IMR-90 (cell line): ENCODE measurements around the gene LAMTOR3. TPM values are rescaled to one million over a fixed set of nuclear protein-coding genes. Genes with fewer than 3 reads are reported as not detected.

Source experiments
- ATAC-seq: fragments of 200-7000 bp; cut with Tn5 transposase; 2 replicates; pipeline ENCODE4 v1.9.1; 2020; ENCODE audit warnings: low read depth, mild to moderate bottlenecking, moderate library complexity
- BruUV-seq: library from RNA; stranded (reverse); fragments of 400-500 nt; replicated peaks from 2 replicates; lab custom pipeline; 2021; lab: Mats Ljungman, UMichigan
- CTCF ChIA-PET: fragments of 300-600 bp; formaldehyde crosslinking; extraction: SDS; loops from one replicate; lab custom pipeline; 2021; ENCODE audit warnings: antibody characterized with exemption; lab: Yijun Ruan, JAX
- POLR2A ChIA-PET: fragments of 300-600 bp; sonication (Branson Sonifier 250); formaldehyde crosslinking; loops from one replicate; lab custom pipeline; 2022; ENCODE audit warnings: antibody characterized with exemption; ENCODE audit not compliant: unreplicated experiment; lab: Charles Lee
- DNase-seq: peaks from one replicate; pipeline ENCODE4 v3.0.0; 2013
- H2AFZ ChIP-seq: replicated peaks from 2 replicates; pipeline ENCODE3; 2013; ENCODE audit warnings: low read length, mild to moderate bottlenecking; ENCODE audit not compliant: poor library complexity
- H2AK5ac ChIP-seq: 2 replicates; pipeline ENCODE4 v1.6.1; 2013; ENCODE audit warnings: low read depth, low read length, inconsistent platforms
- H2AK9ac ChIP-seq: replicated peaks from 2 replicates; pipeline ENCODE3; 2013; ENCODE audit warnings: mild to moderate bottlenecking, low read depth, low read length, moderate library complexity; ENCODE audit not compliant: poor library complexity
- H2BK120ac ChIP-seq: 2 replicates; pipeline ENCODE4 v1.6.1; 2013; ENCODE audit warnings: low read depth, low read length, inconsistent platforms
- H2BK15ac ChIP-seq: 3 replicates; pipeline ENCODE4 v1.6.1; 2013; ENCODE audit warnings: low read depth, low read length, inconsistent platforms
- H2BK20ac ChIP-seq: 2 replicates; pipeline ENCODE4 v1.6.1; 2013; ENCODE audit warnings: low read depth, mild to moderate bottlenecking, inconsistent platforms, low read length, moderate library complexity
- H2BK5ac ChIP-seq: 2 replicates; pipeline ENCODE4 v1.6.1; 2013; ENCODE audit warnings: mild to moderate bottlenecking, low read depth, low read length, inconsistent platforms; ENCODE audit not compliant: poor library complexity, severe bottlenecking
- H3K14ac ChIP-seq: replicated peaks from 2 replicates; pipeline ENCODE4 v1.6.1; 2013; ENCODE audit warnings: low read depth, low read length, inconsistent platforms
- H3K18ac ChIP-seq: 2 replicates; pipeline ENCODE4 v1.6.1; 2013; ENCODE audit warnings: low read depth, low read length, control low read depth
- H3K23ac ChIP-seq: 2 replicates; pipeline ENCODE4 v1.6.1; 2013; ENCODE audit warnings: low read depth, low read length, inconsistent platforms
- H3K27ac ChIP-seq: 2 replicates; pipeline ENCODE4 v1.5.1; 2013; ENCODE audit warnings: mild to moderate bottlenecking, control low read depth, low read length; ENCODE audit not compliant: insufficient read depth
- H3K27me3 ChIP-seq: 2 replicates; pipeline ENCODE4 v1.6.1; 2013; ENCODE audit warnings: low read length; ENCODE audit not compliant: control insufficient read depth, insufficient read depth
- H3K36me3 ChIP-seq: 2 replicates; pipeline ENCODE4 v1.6.1; 2013; ENCODE audit warnings: low read length, mixed read lengths; ENCODE audit not compliant: control insufficient read depth, insufficient read depth
- H3K4ac ChIP-seq: 2 replicates; pipeline ENCODE4 v1.6.1; 2013; ENCODE audit warnings: low read depth, low read length, inconsistent platforms
- H3K4me1 ChIP-seq: 2 replicates; pipeline ENCODE4 v1.6.1; 2013; ENCODE audit warnings: low read length, mixed read lengths; ENCODE audit not compliant: control insufficient read depth, insufficient read depth
- H3K4me2 ChIP-seq: 2 replicates; pipeline ENCODE4 v1.6.1; 2013; ENCODE audit warnings: low read depth, mild to moderate bottlenecking, control low read depth, low read length, moderate library complexity
- H3K4me3 ChIP-seq: 2 replicates; pipeline ENCODE4 v1.5.1; 2013; ENCODE audit warnings: low read depth, mild to moderate bottlenecking, control low read depth, low read length, moderate library complexity; ENCODE audit not compliant: insufficient read depth
- H3K56ac ChIP-seq: 2 replicates; pipeline ENCODE4 v1.6.1; 2013; ENCODE audit warnings: low read length, inconsistent platforms; ENCODE audit not compliant: insufficient read depth; ENCODE audit errors: extremely low read depth
- H3K79me1 ChIP-seq, 2 experiments: 2 replicates each; pipeline ENCODE4 v1.6.1; 2013; ENCODE audit warnings: low read length in 2 of 2, inconsistent platforms in 1 of 2, low read depth in 1 of 2
- H3K9ac ChIP-seq: 2 replicates; pipeline ENCODE4 v1.6.1; 2013; ENCODE audit warnings: low read depth, low read length, control low read depth
- H3K9me1 ChIP-seq: 2 replicates; pipeline ENCODE4 v1.6.1; 2013; ENCODE audit warnings: low read length, inconsistent platforms; ENCODE audit not compliant: insufficient read depth
- H3K9me3 ChIP-seq: 2 replicates; pipeline ENCODE4 v1.6.1; 2013; ENCODE audit warnings: low read length; ENCODE audit not compliant: control insufficient read depth, insufficient read depth
- H4K20me1 ChIP-seq: 2 replicates; pipeline ENCODE4 v1.6.1; 2013; ENCODE audit warnings: low read length, inconsistent platforms; ENCODE audit not compliant: insufficient read depth
- H4K5ac ChIP-seq: 2 replicates; pipeline ENCODE4 v1.6.1; 2013; ENCODE audit warnings: mild to moderate bottlenecking, low read depth, low read length, control low read depth
- H4K8ac ChIP-seq, 2 experiments: 2 replicates each; pipeline ENCODE4 v1.6.1; 2013; ENCODE audit warnings: low read depth in 2 of 2, low read length in 2 of 2, control low read depth in 1 of 2, inconsistent platforms in 1 of 2
- H4K91ac ChIP-seq: 2 replicates; pipeline ENCODE4 v1.6.1; 2013; ENCODE audit warnings: low read depth, low read length, inconsistent platforms; ENCODE audit not compliant: insufficient read depth
- CEBPB ChIP-seq: IDR thresholded peaks from 2 replicates; pipeline ENCODE4 v1.6.1; 2012; ENCODE audit warnings: low read depth, low read length, improper control_type of control experiment
- FOS ChIP-seq: fragments of 150-350 bp; IDR thresholded peaks from 2 replicates; pipeline ENCODE4 v1.6.1; 2016; ENCODE audit warnings: low read depth, low read length
- MXI1 ChIP-seq: IDR thresholded peaks from 2 replicates; pipeline ENCODE4 v1.6.1; 2012; ENCODE audit warnings: low read depth, mild to moderate bottlenecking, low read length, moderate library complexity, borderline replicate concordance
- NFE2L2 ChIP-seq: fragments of 150-350 bp; IDR thresholded peaks from 2 replicates; pipeline ENCODE4 v1.6.1; 2016; ENCODE audit warnings: low read depth, mild to moderate bottlenecking, low read length
- RFX5 ChIP-seq: IDR thresholded peaks from 2 replicates; pipeline ENCODE4 v1.8.0; 2012; ENCODE audit warnings: low read depth, mild to moderate bottlenecking, low read length, moderate library complexity
- WGBS, 2 experiments: methylation state at CpG; one replicate each; pipeline versions ENCODE4 v1.1.5 to v1.1.7; 2013; ENCODE audit warnings: missing lambda C conversion rate in 2 of 2; ENCODE audit not compliant: insufficient read length in 1 of 2; ENCODE audit errors: extremely low coverage in 2 of 2; 5-methylcytosine and 5-hydroxymethylcytosine counted together
- dilution Hi-C: fragments of 300-500 bp; cut with HindIII; formaldehyde crosslinking; loops from one replicate; pipeline ENCODE4 v1.14.3; 2018; ENCODE audit warnings: low sequenced_read_pairs; ENCODE audit not compliant: unreplicated experiment
- in situ Hi-C: fragments of 300-500 bp; cut with MboI; formaldehyde crosslinking; loops from 3 replicates; pipeline ENCODE4 v1.14.3; 2019; ENCODE audit warnings: low sequenced_read_pairs, inconsistent platforms, mixed read lengths
- intact Hi-C: fragments of 100-400 bp; cut with micrococcal nuclease; formaldehyde crosslinking; loops from 2 replicates; pipeline ENCODE4 v1.10.0; 2022
- polyA plus RNA-seq, 3 experiments: library from polyadenylated mRNA; depleted of rRNA; stranded (reverse); fragments of >200 nt; gene quantifications; 2 replicates each; pipeline ENCODE4 v1.2.3, GENCODE V29; 2012; ENCODE audit warnings: low replicate concordance in 1 of 3
- total RNA-seq: library from RNA; depleted of rRNA; stranded (reverse); fragments of >200 nt; gene quantifications from 2 replicates; pipeline ENCODE4 v1.2.3, GENCODE V29; 2012
- TF ChIP-seq, protein P1 (sequence below): fragments of 150-350 bp; IDR thresholded peaks from 2 replicates; pipeline ENCODE4 v1.6.1; 2016; ENCODE audit warnings: low read depth, mild to moderate bottlenecking, low read length, moderate library complexity, borderline replicate concordance
- TF ChIP-seq, protein P2 (sequence below): conservative IDR thresholded peaks from 2 replicates; pipeline ENCODE4 v1.5.1; 2012; ENCODE audit warnings: mild to moderate bottlenecking, low read depth, low read length, improper control_type of control experiment

Gene LAMTOR3
- total and polyA plus RNA-seq, 2 of the 4 experiments (the other 2 are of a cell fraction) = 28.6 to 35.7 TPM

DNA sequence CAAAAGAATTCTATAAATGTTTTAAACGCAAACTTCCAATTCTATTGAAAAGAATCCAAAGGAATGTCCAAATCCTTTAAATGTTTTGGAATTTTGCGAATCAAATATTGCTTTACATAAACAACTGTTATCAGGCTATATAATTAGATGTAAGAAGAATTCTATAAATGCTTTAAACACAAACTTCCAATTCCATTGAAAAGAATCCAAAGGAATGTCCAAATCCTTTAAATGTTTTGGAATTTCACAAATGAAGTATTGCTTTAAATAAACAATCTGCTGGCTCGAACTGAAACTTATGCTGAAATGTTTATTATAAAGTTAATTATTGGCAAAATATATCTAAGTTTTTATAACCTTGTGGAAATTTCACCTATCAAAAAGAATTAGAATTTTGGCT is 61.5 kb downstream of the LAMTOR3 start:
- TF ChIP-seq, protein P1, sequence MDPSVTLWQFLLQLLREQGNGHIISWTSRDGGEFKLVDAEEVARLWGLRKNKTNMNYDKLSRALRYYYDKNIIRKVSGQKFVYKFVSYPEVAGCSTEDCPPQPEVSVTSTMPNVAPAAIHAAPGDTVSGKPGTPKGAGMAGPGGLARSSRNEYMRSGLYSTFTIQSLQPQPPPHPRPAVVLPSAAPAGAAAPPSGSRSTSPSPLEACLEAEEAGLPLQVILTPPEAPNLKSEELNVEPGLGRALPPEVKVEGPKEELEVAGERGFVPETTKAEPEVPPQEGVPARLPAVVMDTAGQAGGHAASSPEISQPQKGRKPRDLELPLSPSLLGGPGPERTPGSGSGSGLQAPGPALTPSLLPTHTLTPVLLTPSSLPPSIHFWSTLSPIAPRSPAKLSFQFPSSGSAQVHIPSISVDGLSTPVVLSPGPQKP = no peak
- no peak for TF ChIP-seq MXI1
- TF ChIP-seq, protein P2, sequence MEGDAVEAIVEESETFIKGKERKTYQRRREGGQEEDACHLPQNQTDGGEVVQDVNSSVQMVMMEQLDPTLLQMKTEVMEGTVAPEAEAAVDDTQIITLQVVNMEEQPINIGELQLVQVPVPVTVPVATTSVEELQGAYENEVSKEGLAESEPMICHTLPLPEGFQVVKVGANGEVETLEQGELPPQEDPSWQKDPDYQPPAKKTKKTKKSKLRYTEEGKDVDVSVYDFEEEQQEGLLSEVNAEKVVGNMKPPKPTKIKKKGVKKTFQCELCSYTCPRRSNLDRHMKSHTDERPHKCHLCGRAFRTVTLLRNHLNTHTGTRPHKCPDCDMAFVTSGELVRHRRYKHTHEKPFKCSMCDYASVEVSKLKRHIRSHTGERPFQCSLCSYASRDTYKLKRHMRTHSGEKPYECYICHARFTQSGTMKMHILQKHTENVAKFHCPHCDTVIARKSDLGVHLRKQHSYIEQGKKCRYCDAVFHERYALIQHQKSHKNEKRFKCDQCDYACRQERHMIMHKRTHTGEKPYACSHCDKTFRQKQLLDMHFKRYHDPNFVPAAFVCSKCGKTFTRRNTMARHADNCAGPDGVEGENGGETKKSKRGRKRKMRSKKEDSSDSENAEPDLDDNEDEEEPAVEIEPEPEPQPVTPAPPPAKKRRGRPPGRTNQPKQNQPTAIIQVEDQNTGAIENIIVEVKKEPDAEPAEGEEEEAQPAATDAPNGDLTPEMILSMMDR = no peak
- no peak for TF ChIP-seq NFE2L2
- no peak for TF ChIP-seq FOS
- TF ChIP-seq RFX5 = no peak
- no peak for TF ChIP-seq CEBPB
- Histone ChIP-seq H2BK5ac (no peak overlapping the region), H3K56ac (no peak overlapping the region), H3K79me1 (no peaks in the 10 kb centered on the region), H3K9me1 (no peaks in the 10 kb centered on the region), H2AK5ac (no peak overlapping the region), H3K14ac (no peak overlapping the region), H3K27me3 (0 out of 2 replicates have a peak, but pooled peaks cover 2% of the 10 kb centered on the region), H4K91ac (no peak overlapping the region), H3K4ac (no peak overlapping the region), H3K18ac (no peak overlapping the region), H3K9me3 (no peaks in the 10 kb centered on the region), H3K23ac (no peak overlapping the region), H2BK20ac (no peak overlapping the region), H2BK120ac (no peak overlapping the region), H3K36me3 (no peaks in the 10 kb centered on the region), H3K27ac (no peak overlapping the region), H3K4me1 (no peaks in the 10 kb centered on the region), H2BK15ac (no peak overlapping the region), H4K5ac (no peak overlapping the region), H3K4me2 (no peak overlapping the region; the same call in 1 of the 2 replicates), H2AK9ac (no peak overlapping the region), H4K8ac (no peak overlapping the region), H4K20me1 (no peaks in the 10 kb centered on the region), H3K4me3 (no peak overlapping the region), H2AFZ (no peak overlapping the region), H3K9ac (no peak overlapping the region)
- BruUV-seq = no TSS peak
- ATAC-seq = peak; percentile 25
- POLR2A ChIA-PET = no interaction called here
- no CpG with 5 or more reads among the region's 3 CpGs for WGBS, 2 experiments
- intact Hi-C loops = loop anchor here (5.0 kb wide), 1 partner anchor 115 kb away; the partner anchor contains the start of gene DNAJB14
- DNase-seq = no peak
- dilution Hi-C loops = no loop called here
- in situ Hi-C loops = no loop called here
- CTCF ChIA-PET = no interaction called here
